ENCODE measurements around the gene SPON2. TPM values are rescaled to one million over a fixed set of nuclear protein-coding genes. Genes with fewer than 3 reads are reported as not detected.

The SPON2 gene
- total RNA-seq, result 54.3 TPM
- 10 to 100 TPM; 40.9 to 87.8 (median 59.0) TPM for polyA plus RNA-seq (ENCODE audit: insufficient read depth in 1 of 8, insufficient read length in 8 of 8, low replicate concordance in 1 of 8)
- long read RNA-seq, donor 1, partial matches to known transcripts, result 0 of 4 reads
- long read RNA-seq, donor 1, other reads (novel, unspliced or antisense), result 0 of 4 reads
- long read RNA-seq, donor 2, partial matches to known transcripts, result 0 of 1 reads
- long read RNA-seq, donor 2, other reads (novel, unspliced or antisense), result 0 of 1 reads
- long read RNA-seq, donor 3, transcript SPON2-201 (6 exons, 1,869 nt), result major isoform, 6 of 8 reads
- long read RNA-seq, donor 3, partial matches to known transcripts, result 0 of 8 reads
- long read RNA-seq, donor 3, other reads (novel, unspliced or antisense), result 0 of 8 reads
- long read RNA-seq, donor 4, partial matches to known transcripts, result 5 of 11 reads
- long read RNA-seq, donor 4, other reads (novel, unspliced or antisense), result 0 of 11 reads
- long read RNA-seq, donor 5, transcript SPON2-218 (2 exons, 851 nt), result minor isoform, 5 of 87 reads
- long read RNA-seq, donor 5, transcript SPON2-201 (6 exons, 1,869 nt), result major isoform, 57 of 87 reads
- long read RNA-seq, donor 5, partial matches to known transcripts, result 21 of 87 reads
- long read RNA-seq, donor 5, other reads (novel, unspliced or antisense), result 0 of 87 reads
- long read RNA-seq, donor 6, transcript SPON2-201 (6 exons, 1,869 nt), result major isoform, 16 of 23 reads
- long read RNA-seq, donor 6, partial matches to known transcripts, result 5 of 23 reads
- long read RNA-seq, donor 6, other reads (novel, unspliced or antisense), result 0 of 23 reads
- long read RNA-seq, donor 7, transcript SPON2-201 (6 exons, 1,869 nt), result major isoform, 13 of 22 reads
- long read RNA-seq, donor 7, transcript SPON2-218 (2 exons, 851 nt), result minor isoform, 6 of 22 reads
- long read RNA-seq, donor 7, partial matches to known transcripts, result 0 of 22 reads
- long read RNA-seq, donor 7, other reads (novel, unspliced or antisense), result 0 of 22 reads
- long read RNA-seq, donor 8, transcript SPON2-201 (6 exons, 1,869 nt), result major isoform, 6 of 9 reads
- long read RNA-seq, donor 8, partial matches to known transcripts, result 0 of 9 reads
- long read RNA-seq, donor 8, other reads (novel, unspliced or antisense), result 0 of 9 reads
- long read RNA-seq, donor 9, transcript SPON2-201 (6 exons, 1,869 nt), result major isoform, 12 of 13 reads
- long read RNA-seq, donor 9, partial matches to known transcripts, result 0 of 13 reads
- long read RNA-seq, donor 9, other reads (novel, unspliced or antisense), result 0 of 13 reads
- long read RNA-seq, donor 10, transcript SPON2-201 (6 exons, 1,869 nt), result major isoform, 6 of 16 reads
- long read RNA-seq, donor 10, partial matches to known transcripts, result 6 of 16 reads
- long read RNA-seq, donor 10, other reads (novel, unspliced or antisense), result 0 of 16 reads
- long read RNA-seq, donor 11, transcript SPON2-201 (6 exons, 1,869 nt), result major isoform, 15 of 18 reads
- long read RNA-seq, donor 11, partial matches to known transcripts, result 0 of 18 reads
- long read RNA-seq, donor 11, other reads (novel, unspliced or antisense), result 0 of 18 reads

DNA sequence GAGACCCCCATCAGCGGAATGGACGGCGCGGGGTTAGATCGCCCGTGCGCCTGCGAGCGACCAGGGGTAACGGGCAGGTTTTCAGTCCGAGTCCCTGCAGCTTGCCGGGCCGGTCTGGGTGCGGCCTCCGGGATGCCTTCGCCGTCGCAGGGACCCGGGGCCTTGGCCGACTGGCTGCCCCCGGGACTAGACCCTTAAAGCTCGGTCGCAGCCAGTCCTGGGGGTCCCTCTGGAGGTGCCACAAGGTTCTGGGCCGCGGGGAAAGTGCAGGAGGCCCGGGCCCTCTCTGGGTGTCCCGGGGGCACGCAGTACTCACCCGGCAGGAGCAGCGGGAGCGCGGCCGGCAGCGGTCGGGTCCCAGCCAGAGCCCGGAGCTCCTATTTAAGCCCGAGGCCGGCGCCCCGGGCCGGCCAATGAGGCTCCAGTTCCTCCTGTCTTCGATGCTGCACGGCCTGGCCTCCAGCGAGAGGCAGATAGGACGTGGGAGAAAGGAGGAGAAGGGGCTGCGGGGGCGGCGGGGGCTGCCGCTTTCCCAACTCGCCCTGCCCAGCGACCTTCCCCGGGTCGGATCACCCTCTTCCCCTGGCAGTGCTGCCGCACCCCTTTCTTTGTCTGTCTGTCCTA, at the start of gene SPON2:
SPON2 (minus strand) TSS at position 356 of the 624 bp plus-strand sequence.
- peak; percentile 87 for DNase-seq
- WGBS (ENCODE audit: insufficient coverage), result 5% methylated on average over 40 of the region's 54 CpGs
- Histone ChIP-seq H3K9me3 (replicated peaks; ENCODE audit: control insufficient read depth, low read depth, low read length) (no peaks in the 10 kb centered on the region), H3K4me1 (ENCODE audit: control insufficient read depth, insufficient read depth, low read length) (peaks cover 87% of the 10 kb centered on the region), H3K36me3 (ENCODE audit: control insufficient read depth, insufficient read depth, low read length) (peaks cover 11% of the 10 kb centered on the region), H3K27me3 (ENCODE audit: control insufficient read depth, insufficient read depth, low read length) (peaks cover 43% of the 10 kb centered on the region), H3K4me3 (ENCODE audit: low read length) (peak within 1 kb of the TSS; percentile 58), H3K27ac (ENCODE audit: low read length) (peak within 1 kb of the TSS; percentile 75)

DNA sequence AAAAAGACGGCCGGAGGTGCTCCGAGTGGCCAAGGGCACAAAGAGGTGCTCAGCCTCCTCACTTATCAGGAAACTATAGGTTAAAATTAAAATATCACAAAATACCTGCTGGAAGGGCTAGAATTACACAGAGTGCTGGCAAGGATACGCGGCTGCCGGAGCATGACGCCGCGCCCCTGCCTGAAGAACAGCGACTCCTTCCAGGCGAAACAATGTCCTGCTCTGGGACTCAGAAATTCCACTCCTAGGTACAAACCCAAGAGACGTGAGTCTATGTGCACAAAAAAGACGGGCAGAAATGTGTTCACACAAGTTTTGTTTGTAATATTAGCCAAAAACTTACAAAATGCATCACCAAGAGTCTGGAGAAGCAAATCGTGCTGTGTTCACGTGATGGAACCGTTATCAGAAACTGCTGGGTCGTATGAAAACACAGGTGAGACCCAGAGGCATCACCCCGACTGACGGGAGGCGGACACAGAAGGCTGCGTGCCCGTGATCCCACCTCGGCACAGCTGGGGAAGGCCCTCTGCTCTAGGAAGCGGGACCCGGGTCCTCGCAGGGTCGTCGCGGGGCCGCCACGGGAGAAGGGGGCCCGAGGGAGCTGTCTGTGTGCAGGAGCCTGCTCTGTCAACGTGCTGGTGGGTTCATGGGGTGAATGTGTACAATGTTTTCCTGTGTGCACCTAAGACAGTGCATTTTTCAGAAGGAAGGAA, 48.9 kb upstream of the SPON2 start:
- 85% methylated on average over 30 of the region's 33 CpGs for WGBS (ENCODE audit: insufficient coverage)
- Histone ChIP-seq H3K27ac (ENCODE audit: low read length) (no peak overlapping the region), H3K9me3 (replicated peaks; ENCODE audit: control insufficient read depth, low read depth, low read length) (no peaks in the 10 kb centered on the region), H3K4me1 (ENCODE audit: control insufficient read depth, insufficient read depth, low read length) (peaks cover 12% of the 10 kb centered on the region), H3K4me3 (ENCODE audit: low read length) (no peak overlapping the region), H3K36me3 (ENCODE audit: control insufficient read depth, insufficient read depth, low read length) (peaks cover 84% of the 10 kb centered on the region), H3K27me3 (ENCODE audit: control insufficient read depth, insufficient read depth, low read length) (no peaks in the 10 kb centered on the region)
- DNase-seq, result no peak

DNA sequence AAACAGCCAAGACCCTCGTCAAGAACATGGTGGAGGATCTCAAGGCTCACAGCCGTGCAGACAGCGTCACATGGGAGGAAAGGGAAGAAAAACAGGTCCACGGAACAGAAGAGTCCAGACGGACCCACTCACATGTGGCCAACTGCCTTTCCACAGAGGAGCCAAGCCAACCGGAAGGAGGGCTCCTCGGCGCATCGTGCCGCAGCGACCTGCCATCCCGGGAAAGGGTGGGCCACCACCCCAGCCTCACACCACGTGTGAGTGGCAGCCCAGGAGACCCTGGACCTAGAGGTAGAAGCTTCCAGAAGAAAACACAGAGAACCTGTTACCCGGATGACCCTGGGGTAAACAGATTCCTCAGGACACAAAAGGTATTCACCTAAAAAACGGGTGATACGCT, 48.2 kb upstream of the SPON2 start:
- Histone ChIP-seq H3K4me3 (ENCODE audit: low read length) (no peak overlapping the region), H3K4me1 (ENCODE audit: control insufficient read depth, insufficient read depth, low read length) (peaks cover 20% of the 10 kb centered on the region), H3K9me3 (replicated peaks; ENCODE audit: control insufficient read depth, low read depth, low read length) (no peaks in the 10 kb centered on the region), H3K27me3 (ENCODE audit: control insufficient read depth, insufficient read depth, low read length) (no peaks in the 10 kb centered on the region), H3K36me3 (ENCODE audit: control insufficient read depth, insufficient read depth, low read length) (peaks cover 86% of the 10 kb centered on the region), H3K27ac (ENCODE audit: low read length) (no peak overlapping the region)
- DNase-seq, result no peak
- 96% methylated on average over 8 of the region's 16 CpGs for WGBS (ENCODE audit: insufficient coverage)

DNA sequence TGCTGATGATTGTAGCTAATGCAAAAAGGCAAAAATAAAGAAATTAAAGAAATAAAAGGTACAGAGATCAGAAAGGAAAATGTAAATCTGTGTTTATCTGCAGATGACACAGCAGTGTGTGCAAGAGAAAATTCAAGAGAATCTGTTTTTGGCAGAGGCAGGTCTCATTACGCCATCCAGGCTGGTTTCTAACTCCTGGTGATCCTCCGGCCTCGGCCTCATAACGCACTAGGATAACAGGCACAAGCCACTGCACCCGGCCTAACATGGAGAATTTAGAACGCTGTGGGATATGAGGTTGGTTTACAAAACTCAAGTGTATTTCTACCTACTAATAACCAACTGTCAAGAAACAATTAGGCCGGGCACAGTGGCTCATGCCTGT, 47.2 kb upstream of the SPON2 start:
- peaks cover 30% of the 10 kb centered on the region for H3K4me1 ChIP-seq (ENCODE audit: control insufficient read depth, insufficient read depth, low read length)
- 96% methylated on average over 2 of the region's 7 CpGs for WGBS (ENCODE audit: insufficient coverage)
- no peak overlapping the region for H3K27ac ChIP-seq (ENCODE audit: low read length)
- no peaks in the 10 kb centered on the region for H3K9me3 ChIP-seq (replicated peaks; ENCODE audit: control insufficient read depth, low read depth, low read length)
- peaks cover 87% of the 10 kb centered on the region for H3K36me3 ChIP-seq (ENCODE audit: control insufficient read depth, insufficient read depth, low read length)
- H3K27me3 ChIP-seq (ENCODE audit: control insufficient read depth, insufficient read depth, low read length), result no peaks in the 10 kb centered on the region
- H3K4me3 ChIP-seq (ENCODE audit: low read length), result no peak overlapping the region
- DNase-seq, result no peak

DNA sequence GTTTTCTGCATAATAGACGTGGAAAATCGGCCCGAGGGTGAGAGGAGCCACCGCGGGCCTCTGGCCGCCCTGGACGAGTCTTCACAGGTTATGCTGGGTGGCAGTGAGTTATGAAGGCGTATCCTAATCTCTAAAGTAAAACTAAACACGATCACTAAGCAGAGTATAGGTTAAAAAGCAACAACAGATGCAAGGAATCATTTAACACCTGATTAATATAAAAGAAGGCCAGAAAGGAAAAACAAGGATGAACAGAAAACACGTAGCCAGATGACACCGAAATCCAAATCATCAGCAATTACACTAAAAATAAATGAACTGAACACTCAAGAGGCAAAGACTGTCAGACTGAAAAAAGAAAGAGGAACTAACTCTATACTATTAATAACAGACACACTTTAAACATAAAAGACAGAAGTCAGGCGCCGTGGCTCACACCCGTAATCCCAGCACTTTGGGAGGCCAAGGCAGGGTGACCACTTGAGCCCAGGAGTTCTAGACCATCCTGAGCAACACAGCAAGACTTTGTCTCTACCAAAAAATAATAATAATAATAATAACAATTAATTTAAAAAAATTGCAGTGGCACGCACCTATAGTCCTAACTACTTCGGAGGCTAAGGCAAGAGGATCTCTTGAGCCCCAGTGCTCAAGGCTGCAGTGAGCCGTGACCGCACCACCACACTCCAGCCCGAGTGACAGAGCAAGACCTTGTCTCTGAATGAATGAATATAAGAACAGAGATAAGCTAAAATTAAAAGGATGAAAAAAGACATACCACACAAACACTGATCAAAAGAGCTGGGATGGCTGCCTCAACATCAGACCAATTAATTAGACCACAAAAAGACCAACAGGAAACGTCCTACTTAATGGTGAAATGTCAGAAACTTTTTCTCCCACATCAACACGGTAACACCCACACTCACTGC, 46.5 kb upstream of the SPON2 start:
- Histone ChIP-seq H3K27me3 (ENCODE audit: control insufficient read depth, insufficient read depth, low read length) (no peaks in the 10 kb centered on the region), H3K36me3 (ENCODE audit: control insufficient read depth, insufficient read depth, low read length) (peaks cover 87% of the 10 kb centered on the region), H3K4me1 (ENCODE audit: control insufficient read depth, insufficient read depth, low read length) (peaks cover 36% of the 10 kb centered on the region), H3K27ac (ENCODE audit: low read length) (peak overlapping the region; percentile 29), H3K9me3 (replicated peaks; ENCODE audit: control insufficient read depth, low read depth, low read length) (no peaks in the 10 kb centered on the region), H3K4me3 (ENCODE audit: low read length) (no peak overlapping the region)
- 79% methylated on average over 5 of the region's 21 CpGs for WGBS (ENCODE audit: insufficient coverage)
- no peak for DNase-seq

DNA sequence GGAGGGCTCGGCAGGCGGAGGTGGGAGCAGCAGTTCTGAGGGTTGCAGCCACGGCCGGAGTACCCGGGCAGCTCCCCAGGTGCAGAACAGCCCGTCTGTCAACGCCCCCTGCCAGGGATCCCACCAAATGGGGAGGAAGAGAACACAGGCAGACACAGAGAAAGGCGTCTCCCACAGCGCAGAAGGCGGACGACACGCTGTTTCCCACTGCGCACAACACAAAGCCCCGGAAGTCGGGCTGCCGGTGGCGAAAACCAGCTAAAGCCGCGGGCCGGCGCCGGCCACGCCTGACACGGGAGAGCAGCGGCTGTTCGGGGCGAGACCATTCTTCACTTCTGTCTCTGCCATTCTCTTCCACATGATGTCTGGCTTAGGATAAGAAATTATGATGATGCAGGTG, 45.0 kb upstream of the SPON2 start:
- 91% methylated on average over 22 of the region's 27 CpGs for WGBS (ENCODE audit: insufficient coverage)
- Histone ChIP-seq H3K27ac (ENCODE audit: low read length) (no peak overlapping the region), H3K9me3 (replicated peaks; ENCODE audit: control insufficient read depth, low read depth, low read length) (no peaks in the 10 kb centered on the region), H3K36me3 (ENCODE audit: control insufficient read depth, insufficient read depth, low read length) (peaks cover 87% of the 10 kb centered on the region), H3K4me3 (ENCODE audit: low read length) (no peak overlapping the region), H3K27me3 (ENCODE audit: control insufficient read depth, insufficient read depth, low read length) (no peaks in the 10 kb centered on the region), H3K4me1 (ENCODE audit: control insufficient read depth, insufficient read depth, low read length) (peaks cover 48% of the 10 kb centered on the region)
- no peak for DNase-seq

GRCh38 chr4:1216869-1217294, 44.5 kb upstream of the SPON2 start:
- Histone ChIP-seq H3K36me3 (ENCODE audit: control insufficient read depth, insufficient read depth, low read length) (peaks cover 88% of the 10 kb centered on the region), H3K4me1 (ENCODE audit: control insufficient read depth, insufficient read depth, low read length) (peaks cover 53% of the 10 kb centered on the region)

DNA sequence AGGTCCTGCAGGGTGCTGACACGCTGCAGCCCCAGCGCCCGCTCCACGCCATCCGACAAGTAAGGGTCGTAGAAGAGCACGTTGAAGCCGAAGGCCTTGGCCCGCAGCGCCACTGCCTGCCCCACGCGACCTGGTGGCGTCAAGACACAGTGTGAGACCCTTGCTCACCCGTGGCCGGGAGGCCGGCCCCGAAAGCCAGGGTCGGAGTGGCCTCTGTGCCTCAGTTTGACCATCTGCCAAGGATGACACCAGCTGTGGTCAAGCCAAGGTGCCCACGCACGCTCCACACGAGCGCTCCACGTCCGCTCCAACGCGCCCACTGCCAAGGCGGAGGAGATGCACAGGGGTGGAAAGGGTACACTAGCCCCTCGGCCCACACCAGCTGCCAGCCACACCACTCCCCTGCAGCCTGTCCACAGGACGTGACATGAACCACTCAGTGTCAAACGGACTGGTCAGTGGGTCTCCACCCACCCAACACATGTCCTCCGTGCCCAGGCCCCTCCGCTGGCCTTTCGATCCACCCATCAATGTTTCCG, 43.8 kb upstream of the SPON2 start:
- peaks cover 83% of the 10 kb centered on the region for H3K36me3 ChIP-seq (ENCODE audit: control insufficient read depth, insufficient read depth, low read length)
- no peaks in the 10 kb centered on the region for H3K27me3 ChIP-seq (ENCODE audit: control insufficient read depth, insufficient read depth, low read length)
- H3K4me1 ChIP-seq (ENCODE audit: control insufficient read depth, insufficient read depth, low read length), result peaks cover 57% of the 10 kb centered on the region
- H3K27ac ChIP-seq (ENCODE audit: low read length), result no peak overlapping the region
- H3K9me3 ChIP-seq (replicated peaks; ENCODE audit: control insufficient read depth, low read depth, low read length), result no peaks in the 10 kb centered on the region
- DNase-seq, result no peak
- no peak overlapping the region for H3K4me3 ChIP-seq (ENCODE audit: low read length)
- 95% methylated on average over 30 of the region's 34 CpGs for WGBS (ENCODE audit: insufficient coverage)

More at GRCh38 chr4:1216869-1217294, 44.5 kb upstream of the SPON2 start:
- Histone ChIP-seq H3K4me3 (ENCODE audit: low read length) (no peak overlapping the region), H3K27ac (ENCODE audit: low read length) (no peak overlapping the region), H3K9me3 (replicated peaks; ENCODE audit: control insufficient read depth, low read depth, low read length) (no peaks in the 10 kb centered on the region), H3K27me3 (ENCODE audit: control insufficient read depth, insufficient read depth, low read length) (no peaks in the 10 kb centered on the region)
- 61% methylated on average over 21 of the region's 21 CpGs for WGBS (ENCODE audit: insufficient coverage)
- DNase-seq, result no peak
